ENCODE results near the gene RGSL1.

DNA sequence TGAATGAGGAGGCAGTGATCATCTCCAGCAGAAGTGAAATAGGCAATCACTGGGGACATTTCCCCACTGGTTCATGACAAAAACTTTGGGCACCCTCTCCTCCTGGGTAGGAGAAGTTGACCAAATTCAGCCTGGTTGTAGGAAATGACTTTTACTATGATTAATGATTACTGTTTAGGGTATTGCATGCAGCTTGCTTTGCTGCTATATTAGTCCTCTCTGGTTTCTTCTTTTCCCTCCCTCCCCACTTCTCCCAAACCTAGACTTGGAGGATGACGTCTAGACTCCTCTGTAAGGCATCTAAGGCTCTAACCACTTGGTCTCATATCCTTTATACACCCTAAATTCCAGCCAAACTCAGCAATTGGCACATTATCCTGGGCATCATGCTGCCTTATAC lies 157.6 kb downstream of the RGSL1 start:
- TF ChIP-seq, protein P1, sequence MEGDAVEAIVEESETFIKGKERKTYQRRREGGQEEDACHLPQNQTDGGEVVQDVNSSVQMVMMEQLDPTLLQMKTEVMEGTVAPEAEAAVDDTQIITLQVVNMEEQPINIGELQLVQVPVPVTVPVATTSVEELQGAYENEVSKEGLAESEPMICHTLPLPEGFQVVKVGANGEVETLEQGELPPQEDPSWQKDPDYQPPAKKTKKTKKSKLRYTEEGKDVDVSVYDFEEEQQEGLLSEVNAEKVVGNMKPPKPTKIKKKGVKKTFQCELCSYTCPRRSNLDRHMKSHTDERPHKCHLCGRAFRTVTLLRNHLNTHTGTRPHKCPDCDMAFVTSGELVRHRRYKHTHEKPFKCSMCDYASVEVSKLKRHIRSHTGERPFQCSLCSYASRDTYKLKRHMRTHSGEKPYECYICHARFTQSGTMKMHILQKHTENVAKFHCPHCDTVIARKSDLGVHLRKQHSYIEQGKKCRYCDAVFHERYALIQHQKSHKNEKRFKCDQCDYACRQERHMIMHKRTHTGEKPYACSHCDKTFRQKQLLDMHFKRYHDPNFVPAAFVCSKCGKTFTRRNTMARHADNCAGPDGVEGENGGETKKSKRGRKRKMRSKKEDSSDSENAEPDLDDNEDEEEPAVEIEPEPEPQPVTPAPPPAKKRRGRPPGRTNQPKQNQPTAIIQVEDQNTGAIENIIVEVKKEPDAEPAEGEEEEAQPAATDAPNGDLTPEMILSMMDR (IDR thresholded peaks at IDR 0.05) = no peak
- TF ChIP-seq POLR2A (IDR thresholded peaks at IDR 0.05) = no peak
